ENCODE results near the gene PDCD10. TPM values are rescaled to one million over a fixed set of nuclear protein-coding genes. Genes with fewer than 3 reads are reported as not detected.

Gene PDCD10
- total RNA-seq, 1 donor from 2014 or later, result 70.0 TPM

DNA sequence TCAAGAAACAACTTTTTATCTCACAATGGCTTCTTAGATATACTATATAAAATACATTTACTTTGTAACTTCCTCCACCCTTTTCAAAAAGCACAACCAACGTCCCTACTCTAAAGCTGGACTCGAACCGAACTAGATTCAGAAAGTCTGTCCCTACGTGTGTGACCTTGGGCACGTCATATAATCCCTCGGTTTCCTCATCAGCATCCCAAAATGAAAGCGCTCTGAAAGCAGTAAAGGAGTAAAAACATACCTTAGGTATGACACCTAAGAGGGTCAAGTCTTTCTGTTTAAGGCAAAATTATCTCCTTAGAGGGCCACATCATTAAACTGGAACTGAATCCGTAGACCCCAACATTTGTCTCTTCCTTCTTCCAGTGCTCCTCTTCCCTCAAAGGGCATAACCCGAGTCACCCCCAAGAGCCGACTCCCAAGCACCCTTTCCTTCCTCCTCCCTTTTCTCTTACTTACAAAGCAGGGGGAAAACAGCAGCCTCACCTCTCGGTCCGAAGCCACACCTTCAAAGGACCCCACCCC, 663 bp downstream of the PDCD10 start:
- no peak for DNase-seq

DNA sequence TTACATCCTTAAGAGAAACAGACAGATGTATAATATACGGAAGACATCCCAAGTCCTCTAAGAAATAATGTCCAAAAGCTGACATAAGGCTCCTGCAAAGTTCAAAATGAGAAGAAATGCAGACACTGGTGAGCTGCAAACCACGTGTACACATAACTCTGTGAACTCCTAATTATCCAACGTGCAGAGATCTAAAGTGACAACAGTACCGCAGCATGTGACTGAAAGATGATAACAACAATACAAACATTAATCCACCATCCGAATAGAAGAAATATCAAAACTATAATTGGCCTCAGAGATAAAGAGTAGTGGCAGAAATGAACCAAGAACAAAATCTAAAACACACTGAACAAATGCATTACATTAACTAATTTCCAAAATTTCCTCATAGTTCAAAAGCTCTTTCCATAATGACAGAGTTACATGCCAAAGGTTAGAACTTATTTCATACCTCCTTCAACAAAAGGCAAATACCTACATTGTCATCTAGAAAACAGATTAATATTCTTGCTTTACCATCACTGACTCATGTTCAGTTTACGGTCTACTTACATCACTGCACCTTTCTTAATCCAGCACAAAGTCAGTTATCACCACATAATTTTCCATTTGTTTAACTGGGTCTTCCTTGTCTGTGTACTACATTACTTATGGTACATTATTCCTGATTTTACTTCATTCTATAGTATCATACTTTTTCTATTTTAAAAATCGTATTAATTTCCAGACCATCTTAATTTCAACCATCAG, 2.2 kb downstream of the PDCD10 start:
- DNase-seq, result no peak

DNA sequence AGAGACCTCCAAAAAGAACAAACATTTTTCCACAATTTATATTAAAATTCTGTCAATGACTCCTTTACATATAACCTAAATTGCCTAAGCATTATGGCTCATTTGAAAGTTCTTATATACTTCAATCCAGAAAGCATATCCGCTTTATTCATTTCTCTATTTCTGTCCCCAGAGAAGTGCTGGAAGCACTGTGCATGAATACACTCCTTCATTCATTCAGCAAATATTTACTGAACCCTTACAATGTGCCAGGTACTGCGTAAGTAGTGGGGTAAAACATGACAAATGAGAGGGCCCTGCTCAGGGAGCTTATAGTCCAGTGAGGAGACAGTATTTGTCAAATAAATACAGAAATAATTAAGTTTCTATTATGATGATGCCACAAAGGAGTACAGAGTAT, 3.3 kb downstream of the PDCD10 start:
- no peak for DNase-seq

DNA sequence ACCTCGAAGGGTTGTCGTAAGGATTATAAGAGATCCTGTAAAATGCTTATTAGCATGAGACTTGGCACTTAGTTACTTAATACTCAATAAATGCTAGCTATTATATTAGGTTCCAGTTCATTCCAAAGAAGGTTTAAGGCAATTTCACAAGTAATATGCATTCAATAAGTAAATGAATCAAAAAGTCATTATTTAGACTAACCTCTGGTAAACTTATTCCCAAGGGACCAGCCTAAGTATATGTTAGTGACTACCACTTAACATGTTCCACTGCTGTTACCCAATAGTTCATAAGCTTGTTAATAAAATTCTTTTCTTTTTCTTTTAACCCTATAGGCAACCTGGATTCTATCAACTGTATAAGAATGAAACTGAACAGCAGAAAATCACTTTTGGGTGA, 5.1 kb downstream of the PDCD10 start:
- DNase-seq, result no peak

DNA sequence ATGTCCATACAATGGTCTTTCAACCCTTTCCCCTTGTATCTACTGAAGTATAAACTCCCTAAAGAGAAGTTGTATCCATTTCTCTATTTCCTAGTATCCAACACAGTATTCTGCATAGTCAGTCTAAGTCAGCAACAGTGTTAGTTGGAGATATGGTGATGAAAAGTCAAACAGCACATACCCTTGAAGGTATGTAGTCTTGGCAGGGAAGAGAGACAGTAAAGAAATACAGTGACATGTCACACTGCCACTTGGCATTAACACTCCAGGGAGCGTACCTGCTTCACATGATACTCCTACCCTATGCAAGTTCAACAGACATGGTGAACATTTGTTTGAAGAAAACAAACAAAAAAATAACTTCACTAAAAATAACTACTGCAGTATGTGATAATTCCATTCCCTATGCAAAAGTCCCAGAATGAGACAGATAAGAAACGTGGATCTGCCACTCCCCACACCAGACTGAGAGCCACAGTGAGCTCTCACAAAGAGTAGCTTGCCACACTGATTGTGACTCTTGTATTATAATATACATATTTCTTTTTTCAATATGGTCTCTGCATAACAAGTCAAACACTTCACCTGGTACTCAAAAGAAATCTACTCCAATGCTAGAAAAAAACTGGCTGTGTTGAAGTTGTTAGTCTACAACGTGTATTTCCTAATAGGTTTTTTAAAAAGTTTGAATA, 5.9 kb downstream of the PDCD10 start:
- DNase-seq, result no peak

DNA sequence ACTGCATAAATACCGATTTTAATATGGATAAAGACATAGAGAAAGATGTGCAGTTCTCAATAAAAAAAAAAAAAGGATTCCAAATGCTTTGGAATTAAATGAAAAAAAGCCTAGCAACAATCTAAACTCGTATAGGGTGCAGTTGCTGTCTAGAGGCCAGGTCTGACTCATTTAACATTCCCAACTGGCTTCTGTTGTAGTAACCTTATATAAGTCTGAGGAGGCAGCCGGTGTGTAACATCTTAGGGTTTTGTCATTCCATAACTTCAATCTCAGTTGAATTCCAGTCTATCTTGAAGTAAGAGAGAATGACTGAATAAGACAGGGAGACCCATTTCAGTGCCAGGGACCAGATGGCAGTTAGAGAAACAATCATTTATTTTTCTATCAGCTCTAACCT, 6.5 kb downstream of the PDCD10 start:
- DNase-seq, result no peak

DNA sequence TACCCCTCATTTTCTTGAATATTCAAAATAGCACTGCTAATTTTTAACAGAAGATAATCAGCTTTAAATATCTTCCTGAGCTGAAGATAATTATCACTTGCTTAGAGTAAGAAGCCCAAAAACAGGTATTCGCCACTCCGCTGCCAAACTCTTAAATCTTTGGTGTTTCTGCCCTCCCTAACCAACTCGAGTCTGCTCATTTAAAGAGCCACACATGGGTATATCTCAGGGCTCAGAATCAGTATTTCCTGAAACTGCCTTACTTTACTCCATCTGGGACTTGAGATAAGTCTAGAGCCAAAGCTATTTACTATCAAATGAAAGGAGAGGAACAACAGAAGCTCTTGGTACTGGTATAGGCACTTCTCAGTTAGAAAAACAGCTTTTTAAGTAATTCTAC, 10.8 kb downstream of the PDCD10 start:
- no peak for DNase-seq

DNA sequence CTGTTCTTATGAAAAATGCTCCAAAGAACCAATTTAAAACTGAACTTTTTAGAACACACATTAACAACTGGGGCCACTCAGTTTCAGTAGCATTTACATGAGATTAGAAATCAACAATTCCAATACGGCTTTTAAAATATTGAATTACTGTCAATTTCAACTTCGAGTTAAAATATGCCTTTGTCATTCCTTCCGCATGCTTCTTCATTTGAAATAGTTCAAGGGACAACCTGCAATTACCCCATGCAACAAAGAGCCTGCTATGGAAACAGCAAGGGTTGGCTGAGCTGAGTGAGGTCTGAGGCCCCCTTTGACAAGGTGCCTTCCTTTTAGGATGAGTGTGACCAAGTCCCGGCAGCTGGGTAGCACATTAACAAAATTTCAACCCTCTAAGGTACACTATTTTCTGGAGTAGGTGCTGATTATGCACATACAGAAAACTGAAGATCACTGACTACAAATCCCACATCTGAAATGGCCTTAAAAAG, 11.6 kb downstream of the PDCD10 start:
- DNase-seq, result no peak

DNA sequence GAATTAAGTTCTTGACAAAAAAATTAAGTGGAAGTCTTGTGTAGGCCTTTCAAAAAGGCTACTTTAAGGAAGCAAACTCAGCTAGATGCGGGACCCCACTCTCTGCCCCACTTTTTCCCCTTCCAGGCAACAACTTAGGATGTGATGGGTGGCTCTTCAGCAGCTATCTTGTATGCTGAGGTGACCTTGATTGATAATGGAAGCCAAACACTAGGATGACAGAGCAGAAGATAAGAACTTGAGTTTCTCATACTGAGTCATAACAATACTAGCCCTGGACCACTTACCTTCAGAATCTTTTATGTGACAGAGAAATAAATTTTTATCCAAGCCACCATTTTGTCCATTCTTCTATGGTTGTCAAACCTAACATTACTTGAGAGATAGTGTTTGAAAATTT, 16.1 kb downstream of the PDCD10 start:
- no peak for DNase-seq

DNA sequence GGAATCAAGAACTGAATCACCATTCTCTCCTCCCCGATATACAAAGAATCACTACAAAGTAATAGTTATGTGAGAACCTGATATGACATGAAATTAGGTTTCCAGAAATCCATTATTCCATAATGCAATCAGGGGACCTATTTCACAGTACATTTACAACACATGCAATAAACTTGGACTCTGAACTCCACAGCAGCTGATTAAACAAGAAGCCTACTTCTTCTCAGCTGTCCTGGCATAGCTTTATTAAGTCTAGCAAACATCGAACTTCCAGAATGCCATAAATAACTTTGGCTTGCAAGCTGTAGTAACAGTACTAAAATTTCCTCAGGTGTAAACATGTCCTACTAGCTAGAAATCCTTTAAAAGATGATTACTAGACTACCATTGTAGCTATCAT, 17.8 kb downstream of the PDCD10 start:
- DNase-seq, result no peak

DNA sequence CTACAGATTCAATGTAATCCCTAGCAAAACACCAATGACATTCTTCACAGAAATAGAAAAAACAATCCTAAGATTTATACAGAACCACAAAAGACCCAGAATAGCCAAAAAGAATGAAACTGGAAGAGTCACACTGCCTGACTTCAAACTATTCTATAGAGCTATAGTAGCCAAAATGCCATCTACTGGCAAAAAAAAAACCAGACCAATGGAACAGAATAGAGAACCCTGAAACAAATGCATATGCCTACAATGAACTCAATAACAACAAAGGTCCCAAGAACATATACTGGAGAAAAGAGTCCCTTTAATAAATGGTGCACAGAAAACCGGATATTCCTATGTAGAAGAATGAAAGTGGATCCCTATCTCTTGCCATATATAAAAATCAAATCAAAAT, 19.8 kb downstream of the PDCD10 start:
- no peak for DNase-seq

DNA sequence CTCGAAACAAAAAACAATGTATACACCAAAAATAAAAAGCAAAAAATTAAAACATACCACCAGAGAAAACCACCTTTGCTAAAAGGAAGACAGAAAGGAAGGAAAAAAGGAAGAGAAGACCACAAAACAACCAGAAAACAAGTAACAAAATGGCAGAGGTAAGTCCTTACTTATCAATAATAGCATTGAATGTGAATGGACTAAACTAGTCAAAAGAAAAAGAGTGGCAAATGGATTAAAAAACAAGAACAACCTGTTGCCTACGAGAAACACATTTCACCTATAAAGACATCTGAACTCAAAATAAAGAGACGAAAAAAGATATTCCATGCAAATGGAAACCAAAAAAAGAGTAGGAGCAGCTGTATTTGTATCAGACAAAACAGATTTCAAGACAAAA, 22.2 kb downstream of the PDCD10 start:
- no peak for DNase-seq

DNA sequence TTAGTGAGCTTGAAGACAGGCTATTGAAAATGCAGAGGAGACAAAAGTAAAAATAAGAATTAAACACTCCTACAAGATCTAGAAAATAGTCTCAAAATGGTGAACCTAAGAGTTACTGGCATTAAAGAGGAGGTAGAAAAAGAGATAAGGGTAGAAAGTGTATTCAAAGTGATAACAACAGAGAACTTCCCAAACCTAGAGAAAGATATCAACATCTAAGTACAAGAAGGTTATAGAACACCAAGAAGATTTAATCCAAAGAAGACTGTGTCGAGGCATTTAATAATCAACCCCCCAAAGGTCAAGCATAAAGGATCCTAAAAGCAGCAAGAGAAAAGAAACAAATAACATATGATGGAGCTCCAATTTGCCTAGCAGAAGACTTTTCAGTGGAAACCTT, 23.3 kb downstream of the PDCD10 start:
- DNase-seq, result no peak

DNA sequence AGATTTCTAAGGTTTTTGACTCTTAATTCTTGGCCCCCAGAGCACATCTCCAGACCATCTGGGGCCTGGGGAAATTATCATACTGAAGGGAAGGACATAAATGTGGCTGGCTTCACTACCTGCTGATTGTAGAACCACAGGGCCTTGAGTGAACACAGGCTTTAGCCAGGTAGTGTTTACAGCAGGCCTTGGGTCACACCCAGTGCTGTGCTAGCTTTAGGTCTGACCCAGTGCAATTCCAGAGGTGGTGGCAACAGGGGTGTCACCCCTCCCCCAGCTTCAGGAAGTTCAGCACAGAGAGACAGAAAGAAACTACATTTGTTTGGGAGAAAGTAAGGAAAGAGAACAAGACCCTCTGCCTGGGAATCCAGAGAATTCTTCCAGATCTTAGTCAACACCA, 24.1 kb downstream of the PDCD10 start:
- DNase-seq, result no peak

DNA sequence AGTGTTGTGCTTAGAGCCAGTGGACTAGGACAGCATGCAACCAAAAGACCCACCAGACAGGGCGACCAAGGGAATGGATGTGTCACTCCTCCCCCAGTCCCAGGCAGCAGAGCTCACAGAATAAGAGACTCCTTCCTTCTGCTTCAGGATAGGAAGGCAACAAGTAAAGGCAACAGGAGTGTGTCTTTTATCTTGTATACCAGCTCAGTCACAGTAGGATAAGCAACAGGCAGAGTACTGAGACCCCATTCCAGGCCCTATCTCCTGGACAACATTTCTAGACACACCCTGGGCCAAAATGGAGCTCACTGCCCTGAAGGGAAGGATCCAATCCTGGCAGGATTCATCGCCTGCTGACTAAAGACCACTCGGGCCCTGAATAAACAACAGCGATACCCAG, 25.0 kb downstream of the PDCD10 start:
- no peak for DNase-seq

DNA sequence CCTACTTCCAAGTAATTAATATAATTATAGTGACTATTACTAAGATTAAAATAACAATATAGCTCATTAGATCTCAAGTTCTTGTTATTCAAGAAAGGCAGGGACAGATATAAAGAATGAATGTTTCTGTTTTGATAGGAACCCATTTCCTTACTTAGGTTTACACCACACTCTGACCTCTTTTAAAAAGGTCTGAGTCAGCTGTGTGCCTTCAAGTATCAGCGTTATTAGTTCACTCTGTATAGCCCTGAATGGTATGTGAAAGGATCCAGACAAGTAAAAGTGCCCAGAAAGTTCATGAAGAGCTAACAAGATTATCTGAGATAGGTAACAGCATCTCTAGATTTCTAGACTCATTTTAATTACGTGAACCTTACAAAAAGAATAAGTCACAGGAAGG, 28.9 kb downstream of the PDCD10 start:
- no peak for DNase-seq

DNA sequence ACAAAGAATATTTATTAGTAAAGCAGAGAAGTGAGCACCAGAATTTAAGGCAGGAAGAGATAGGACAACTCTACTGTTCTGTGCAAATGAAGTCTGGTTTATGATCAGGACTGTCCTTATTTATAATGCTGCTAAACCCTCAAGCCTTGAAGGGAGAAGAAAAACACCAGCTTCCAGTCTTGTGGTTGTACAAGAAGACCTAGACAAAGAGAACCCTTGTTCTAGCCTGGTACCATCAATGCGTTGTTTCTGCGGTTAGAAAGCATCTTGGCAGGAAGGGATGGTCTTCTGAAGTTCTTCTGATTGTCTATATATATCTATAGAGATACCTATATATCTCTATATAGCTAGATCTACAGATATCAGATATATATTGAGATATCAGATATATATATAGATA, 33.8 kb downstream of the PDCD10 start:
- DNase-seq, result no peak

DNA sequence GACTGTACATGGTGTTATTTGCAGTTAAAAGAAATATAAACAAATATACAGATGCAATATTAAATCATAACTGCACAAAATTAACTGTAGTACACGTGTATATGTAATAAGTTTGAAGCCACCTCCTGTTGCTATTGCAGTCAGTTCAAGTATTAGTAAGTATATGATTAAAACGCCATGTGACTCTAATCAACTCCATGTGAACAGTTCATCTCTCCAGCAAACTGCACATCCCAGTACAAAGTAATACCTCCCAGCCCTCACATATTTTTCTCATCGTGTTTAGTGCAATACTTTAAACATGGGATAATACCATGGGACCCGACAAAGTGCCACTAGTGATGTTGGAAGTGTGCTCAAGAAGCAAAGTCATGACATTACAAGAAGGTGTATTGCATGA, 34.6 kb downstream of the PDCD10 start:
- no peak for DNase-seq

DNA sequence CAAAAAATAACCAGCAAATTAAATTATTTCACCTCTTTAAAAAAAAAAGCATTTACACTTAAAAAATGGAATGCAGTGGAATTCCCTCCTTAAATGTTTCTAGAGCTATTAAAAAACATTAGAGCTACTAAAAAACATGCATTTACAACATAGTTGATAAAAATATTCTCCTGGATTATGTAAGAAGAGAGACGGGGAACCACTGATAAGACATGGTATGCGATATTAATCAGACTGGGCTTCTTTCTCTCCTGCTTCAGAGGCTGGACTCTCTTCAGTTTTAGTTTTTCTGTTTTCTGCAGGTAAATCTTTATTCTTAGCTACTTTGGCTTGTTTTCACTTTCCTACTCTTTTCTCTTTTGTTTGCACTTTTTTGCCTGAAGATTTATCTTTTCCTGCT, 40.6 kb downstream of the PDCD10 start:
- no peak for DNase-seq

DNA sequence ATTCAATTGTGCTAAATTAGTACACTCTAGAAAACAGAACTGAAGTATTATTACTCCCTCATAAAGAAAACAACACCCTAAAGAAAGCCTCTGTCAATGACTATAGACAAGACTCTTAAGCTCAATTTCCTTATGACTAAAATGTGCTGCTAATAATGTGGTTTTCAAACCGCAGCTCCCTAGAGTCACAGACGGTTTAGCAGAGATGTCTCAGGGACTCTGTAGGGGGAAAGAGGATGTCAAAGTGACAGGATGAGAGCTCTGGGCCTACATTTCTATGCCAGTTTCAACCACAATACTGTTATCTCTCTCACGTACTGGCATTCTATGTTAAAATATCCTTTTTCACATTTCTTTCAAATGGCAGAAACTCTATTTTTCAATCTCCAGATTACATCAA, 43.3 kb downstream of the PDCD10 start:
- DNase-seq, result no peak

DNA sequence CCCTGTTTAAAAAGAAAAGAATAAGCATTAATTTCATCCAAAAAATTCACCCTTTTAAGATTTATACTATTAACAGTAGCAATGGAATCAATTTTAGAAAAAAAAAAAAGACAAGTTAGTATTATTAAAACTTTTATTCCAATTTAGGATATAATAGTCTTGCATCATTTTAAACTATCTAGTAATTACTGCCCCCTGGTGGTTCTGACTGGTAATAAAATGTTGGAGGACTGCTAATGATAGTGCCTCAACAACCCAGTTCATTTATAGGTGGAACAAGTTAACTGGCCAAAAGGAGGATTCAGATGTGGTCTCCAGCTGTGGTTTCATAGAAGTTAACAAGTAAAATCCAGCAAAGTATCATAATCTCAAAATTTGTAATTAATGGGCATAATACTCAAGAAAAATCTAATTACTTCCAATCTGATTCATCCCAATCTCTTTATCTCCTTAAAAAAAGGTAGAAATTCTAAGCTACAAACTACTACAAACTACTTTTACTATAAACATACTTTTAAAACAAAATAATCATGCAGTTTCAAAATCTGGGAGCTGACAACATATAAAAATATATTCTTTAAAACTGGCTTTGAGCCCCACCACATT, 50.2 kb downstream of the PDCD10 start:
- no peak for DNase-seq

DNA sequence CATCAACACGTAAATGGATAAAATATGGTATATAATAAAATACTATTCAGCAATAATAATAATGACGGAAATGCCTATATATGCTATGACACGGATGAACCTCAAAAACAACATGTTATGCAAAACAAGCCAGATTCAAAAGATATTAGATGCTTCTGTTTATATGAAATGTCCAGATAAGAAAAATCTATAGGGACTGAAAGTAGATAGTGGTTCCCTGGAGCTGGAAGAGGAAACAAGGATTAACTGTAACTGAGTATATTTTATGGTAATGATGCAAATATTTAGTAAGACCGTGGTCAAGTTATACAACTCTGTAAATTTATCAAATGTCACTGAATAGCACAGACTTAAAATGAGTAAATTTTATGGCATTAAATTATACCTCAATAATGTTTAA, 55.2 kb downstream of the PDCD10 start:
- DNase-seq, result no peak

DNA sequence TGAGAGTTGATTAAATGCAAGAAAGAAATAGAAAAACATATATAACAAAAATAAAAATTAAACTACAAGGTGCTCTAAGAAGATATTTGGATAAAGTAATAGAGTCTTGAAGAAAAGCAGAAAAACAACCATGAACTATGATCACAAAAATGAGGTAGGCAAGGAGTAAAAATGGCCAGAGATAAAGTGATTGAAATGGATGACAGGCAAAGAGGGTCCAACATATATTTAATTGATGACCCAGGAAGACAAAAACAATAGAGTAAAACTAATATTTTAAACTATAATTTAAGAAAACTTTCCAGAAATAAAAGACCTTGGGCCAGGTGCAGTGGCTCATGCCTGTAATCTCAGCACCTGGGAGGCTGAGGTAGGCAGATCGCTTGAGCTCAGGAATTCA, 58.8 kb downstream of the PDCD10 start:
- no peak for DNase-seq

DNA sequence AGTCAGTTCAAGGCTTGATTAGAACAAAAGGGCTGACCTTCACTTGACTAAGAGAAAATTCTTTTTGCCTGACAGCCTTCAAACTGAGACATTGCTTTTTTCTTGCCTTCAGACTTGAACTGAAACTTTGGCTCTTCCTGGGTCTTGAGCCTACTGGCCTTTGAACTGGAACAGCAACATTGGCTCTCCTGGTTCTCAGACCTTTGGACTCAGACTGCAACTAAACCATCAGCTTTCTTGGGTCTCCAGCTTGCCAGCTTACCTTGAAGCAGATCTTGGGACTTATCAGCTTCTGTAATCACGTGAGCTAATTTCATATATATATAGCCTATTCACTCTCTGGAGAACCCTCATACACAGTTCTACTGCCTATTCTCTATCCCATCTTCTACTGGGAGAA, 61.5 kb downstream of the PDCD10 start:
- no peak for DNase-seq

Measured in occipital lobe (tissue), 2 donors.